Sigmoid colon (tissue), 7 donors: ENCODE measurements around the gene PLCD3. TPM values are rescaled to one million over a fixed set of nuclear protein-coding genes. Genes with fewer than 3 reads are reported as not detected.

Experiments
- DNase-seq: peaks from one replicate; pipeline ENCODE4 v3.0.0-alpha.2; 2019
- H3K27ac ChIP-seq, 4 donors: fragments of 200-600 bp; sonication (generic); one replicate each; pipeline ENCODE4 v1.5.1; 2016 to 2019; ENCODE audit warnings: mild to moderate bottlenecking in 1 of 4
- H3K27me3 ChIP-seq, 3 donors: fragments of 200-600 bp; sonication (generic); one replicate each; pipeline ENCODE4 v1.5.1; 2019; ENCODE audit warnings: mild to moderate bottlenecking in 1 of 3
- H3K36me3 ChIP-seq, 4 donors: fragments of 200-600 bp; sonication (generic); one replicate each; pipeline ENCODE4 v1.5.1; 2016 to 2019
- H3K4me1 ChIP-seq, 4 donors: fragments of 200-600 bp; sonication (generic); one replicate each; pipeline ENCODE4 v1.5.1; 2017 to 2019
- H3K4me3 ChIP-seq, 4 donors: fragments of 200-600 bp; sonication (generic); one replicate each; pipeline ENCODE4 v1.5.1; 2017 to 2019; ENCODE audit warnings: mild to moderate bottlenecking in 2 of 4, moderate library complexity in 1 of 4
- H3K9me3 ChIP-seq, 4 donors: fragments of 200-600 bp in 3 of 4; sonication (generic) in 3 of 4; one replicate each; pipeline versions ENCODE4 v1.5.1 to v1.6.1; 2013 to 2019
- EP300 ChIP-seq, 4 donors: sonication (generic); formaldehyde crosslinking; IDR thresholded peaks; one replicate each; pipeline ENCODE4 v1.6.1; 2017; ENCODE audit warnings: antibody characterized with exemption in 4 of 4
- POLR2A ChIP-seq, 2 donors: fragments of 450-650 bp; IDR thresholded peaks; one replicate each; pipeline ENCODE4 v1.6.1; 2016; ENCODE audit warnings: antibody characterized with exemption in 2 of 2, mild to moderate bottlenecking in 2 of 2, moderate library complexity in 2 of 2
- POLR2AphosphoS5 ChIP-seq, 4 donors: sonication (generic); formaldehyde crosslinking; IDR thresholded peaks; one replicate each; pipeline ENCODE4 v1.6.1; 2017; ENCODE audit warnings: antibody characterized with exemption in 4 of 4
- WGBS, 2 donors: extraction: QIAGEN DNeasy Blood & Tissue Kit; methylation state at CpG; one replicate each; pipeline ENCODE4 v1.1.7; 2013; 5-methylcytosine and 5-hydroxymethylcytosine counted together
- intact Hi-C: fragments of 100-400 bp; cut with DNase I; formaldehyde crosslinking; loops from one replicate; pipeline ENCODE4 v1.15.1; 2023
- polyA plus RNA-seq, 3 donors: library from polyadenylated mRNA; stranded (reverse); fragments of 200-250 nt; gene quantifications; one replicate each; pipeline ENCODE4 v1.2.3, GENCODE V29; 2013
- total RNA-seq, 4 donors: library from RNA; depleted of rRNA; stranded (reverse); fragments of >200 nt; gene quantifications; one replicate each; pipeline ENCODE4 v1.1.0, GENCODE V29; 2016
- TF ChIP-seq, protein P1 (sequence below), 4 experiments: fragments of 450-650 bp in 3 of 4; fragments of 200-600 bp in 1 of 4; IDR thresholded peaks; one replicate each; pipeline ENCODE4 v1.5.1; 2016 to 2019; ENCODE audit warnings: antibody characterized with exemption in 4 of 4, mild to moderate bottlenecking in 3 of 4, moderate library complexity in 2 of 4
- donor health status: healthy with polysubstance abuse.
- donor health status: Bipolar disorder and iron deficiency.
- donor health status: healthy.

PLCD3 gene
- total and polyA plus RNA-seq, 7 donors, result 27.4 to 274 (median 45.7) TPM

DNA sequence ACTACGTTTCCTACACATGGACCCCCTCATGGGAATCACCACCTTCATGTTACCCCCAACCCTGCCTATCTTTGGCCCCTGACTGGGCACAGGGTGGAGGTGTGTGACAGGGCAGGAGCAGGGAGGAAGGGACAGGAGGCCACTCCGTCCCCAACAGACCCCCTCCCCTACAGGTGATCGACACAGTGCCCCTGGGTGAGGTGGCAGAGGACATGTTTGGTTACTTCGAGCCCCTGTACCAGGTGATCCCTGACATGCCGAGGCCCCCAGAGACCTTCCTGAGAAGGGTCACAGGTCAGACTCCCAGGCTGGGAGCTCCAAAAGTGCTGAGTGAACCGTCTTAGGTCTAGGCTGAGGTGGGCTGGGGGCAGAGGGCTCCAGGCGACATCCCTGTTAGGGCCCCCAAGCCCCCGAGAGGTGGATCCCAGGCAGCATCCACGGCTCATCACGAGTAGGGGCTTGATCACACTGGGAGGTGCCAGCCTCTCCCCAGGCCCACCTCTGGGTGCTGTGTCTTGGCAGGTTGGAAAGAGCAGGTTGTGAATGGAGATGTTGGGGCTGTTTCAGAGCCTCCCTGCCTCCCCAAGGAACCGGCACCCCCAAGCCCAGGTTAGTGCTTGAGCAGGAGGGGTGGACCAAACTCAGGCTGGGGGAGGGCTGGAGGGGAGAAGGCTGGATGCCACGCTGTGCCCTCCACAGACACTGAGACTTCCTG, 4.7 kb upstream of the PLCD3 start:
- H3K4me1 ChIP-seq, result peaks cover 0 to 24% (median 16%) of the 10 kb centered on the region in 4 donors
- intact Hi-C loops, result no loop called here
- WGBS, 2 donors, result 76 to 91% methylated on average over 12 of the region's 12 CpGs
- no peaks in the 10 kb centered on the region for H3K9me3 ChIP-seq
- peaks cover 0 to 12% (median 0%) of the 10 kb centered on the region in 4 donors for H3K36me3 ChIP-seq
- DNase-seq, result no peak
- no peaks in the 10 kb centered on the region for H3K27me3 ChIP-seq
- peak overlapping the region in 3 of 4 donors; percentile 26 to 87 (median 84) for H3K27ac ChIP-seq
- TF ChIP-seq, protein P1, sequence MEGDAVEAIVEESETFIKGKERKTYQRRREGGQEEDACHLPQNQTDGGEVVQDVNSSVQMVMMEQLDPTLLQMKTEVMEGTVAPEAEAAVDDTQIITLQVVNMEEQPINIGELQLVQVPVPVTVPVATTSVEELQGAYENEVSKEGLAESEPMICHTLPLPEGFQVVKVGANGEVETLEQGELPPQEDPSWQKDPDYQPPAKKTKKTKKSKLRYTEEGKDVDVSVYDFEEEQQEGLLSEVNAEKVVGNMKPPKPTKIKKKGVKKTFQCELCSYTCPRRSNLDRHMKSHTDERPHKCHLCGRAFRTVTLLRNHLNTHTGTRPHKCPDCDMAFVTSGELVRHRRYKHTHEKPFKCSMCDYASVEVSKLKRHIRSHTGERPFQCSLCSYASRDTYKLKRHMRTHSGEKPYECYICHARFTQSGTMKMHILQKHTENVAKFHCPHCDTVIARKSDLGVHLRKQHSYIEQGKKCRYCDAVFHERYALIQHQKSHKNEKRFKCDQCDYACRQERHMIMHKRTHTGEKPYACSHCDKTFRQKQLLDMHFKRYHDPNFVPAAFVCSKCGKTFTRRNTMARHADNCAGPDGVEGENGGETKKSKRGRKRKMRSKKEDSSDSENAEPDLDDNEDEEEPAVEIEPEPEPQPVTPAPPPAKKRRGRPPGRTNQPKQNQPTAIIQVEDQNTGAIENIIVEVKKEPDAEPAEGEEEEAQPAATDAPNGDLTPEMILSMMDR (IDR thresholded peaks at IDR 0.05), result no peak
- TF ChIP-seq POLR2AphosphoS5 (IDR thresholded peaks at IDR 0.05) (no peak), POLR2A (IDR thresholded peaks at IDR 0.05) (no peak), EP300 (IDR thresholded peaks at IDR 0.05) (no peak)
- H3K4me3 ChIP-seq, result no peak overlapping the region

DNA sequence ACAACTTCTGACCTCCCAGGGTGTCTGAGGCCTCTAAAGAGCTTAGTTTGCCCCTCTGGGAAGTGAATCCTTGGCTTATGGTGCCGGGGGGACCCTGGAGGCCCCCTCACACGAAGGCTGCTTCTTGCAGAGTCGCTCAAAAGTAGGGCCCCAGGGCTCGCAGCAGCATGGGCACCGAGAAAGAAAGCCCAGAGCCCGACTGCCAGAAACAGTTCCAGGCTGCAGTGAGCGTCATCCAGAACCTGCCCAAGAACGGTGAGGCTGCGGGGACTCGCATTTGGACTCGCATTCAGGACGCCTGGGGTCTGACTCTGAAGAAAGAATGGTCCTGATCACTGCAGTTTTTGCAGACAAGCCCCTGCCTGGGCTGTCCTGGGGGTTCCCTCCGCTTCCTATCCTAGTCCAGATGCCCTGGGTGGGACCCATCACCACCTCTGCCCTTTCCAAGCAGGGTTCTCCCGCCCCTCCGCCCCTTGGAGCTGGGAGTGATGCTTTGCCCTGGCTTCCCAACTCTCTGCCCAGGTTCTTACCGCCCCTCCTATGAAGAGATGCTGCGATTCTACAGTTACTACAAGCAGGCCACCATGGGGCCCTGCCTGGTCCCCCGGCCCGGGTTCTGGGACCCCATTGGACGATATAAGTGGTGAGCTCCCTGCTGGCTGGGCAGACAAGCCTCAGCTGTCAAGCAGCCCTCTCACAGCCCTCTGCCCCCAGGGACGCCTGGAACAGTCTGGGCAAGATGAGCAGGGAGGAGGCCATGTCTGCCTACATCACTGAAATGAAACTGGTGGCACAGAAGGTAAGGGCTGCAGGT, 3.9 kb upstream of the PLCD3 start:
- TF ChIP-seq, protein P1 (IDR thresholded peaks at IDR 0.05), result no peak
- TF ChIP-seq POLR2AphosphoS5 (IDR thresholded peaks at IDR 0.05), result no peak
- TF ChIP-seq POLR2A (IDR thresholded peaks at IDR 0.05), result no peak
- TF ChIP-seq EP300 (IDR thresholded peaks at IDR 0.05), result no peak
- no peaks in the 10 kb centered on the region for H3K27me3 ChIP-seq
- DNase-seq, result no peak
- peaks cover 0 to 12% (median 0%) of the 10 kb centered on the region in 4 donors for H3K36me3 ChIP-seq
- intact Hi-C loops, result loop anchor here (1.0 kb wide), 1 partner anchor 61 kb away; no protein-coding TSS in a partner anchor
- peak overlapping the region; percentile 84 to 89 (median 88) for H3K27ac ChIP-seq
- peak overlapping the region; percentile 58 to 72 (median 61) for H3K4me3 ChIP-seq
- peaks cover 0 to 31% (median 21%) of the 10 kb centered on the region in 4 donors for H3K4me1 ChIP-seq
- 35 to 60% methylated on average over 21 of the region's 21 CpGs for WGBS, 2 donors
- H3K9me3 ChIP-seq, result no peaks in the 10 kb centered on the region

DNA sequence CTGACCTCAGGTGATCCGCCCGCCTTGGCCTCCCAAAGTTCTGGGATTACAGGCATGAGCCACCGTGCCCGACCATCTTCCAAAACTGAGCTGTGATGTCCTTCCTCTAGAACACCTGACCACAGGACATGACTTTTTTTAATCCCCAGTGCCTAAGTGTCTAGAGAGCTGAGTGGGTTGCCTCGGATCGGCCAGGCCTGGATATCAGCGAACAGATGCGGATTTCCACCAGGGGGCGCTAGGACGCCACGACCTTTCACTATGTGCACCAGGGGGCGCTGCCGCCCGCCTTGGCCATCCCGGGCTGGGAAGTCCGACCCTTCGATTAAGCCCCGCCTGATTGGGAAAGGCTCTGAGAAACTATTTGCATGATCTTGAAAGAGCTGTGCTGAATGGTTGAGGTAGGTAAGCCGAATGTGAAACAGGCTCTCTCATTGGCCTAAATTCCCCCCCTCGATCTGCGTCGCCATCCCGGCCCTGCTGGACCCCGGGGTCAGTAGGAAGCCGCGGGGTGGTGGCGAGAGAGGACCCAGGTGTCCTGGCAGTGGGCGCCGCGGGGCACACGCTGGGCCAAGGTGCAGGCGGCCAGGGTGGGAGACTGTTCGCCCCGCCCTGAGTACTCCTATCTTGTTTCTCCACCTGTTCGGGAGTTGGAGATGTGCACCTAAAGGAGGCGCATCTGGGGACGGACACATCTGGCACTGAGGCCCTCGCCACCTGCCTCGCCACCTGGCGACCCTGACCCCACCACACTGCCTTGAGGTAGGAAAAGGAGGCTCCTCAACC, 3.1 kb upstream of the PLCD3 start, which contains the start of gene ACBD4:
Gene ACBD4 (plus strand): TSS at position 496 of the 786 bp plus-strand sequence. CDS start 458 bp downstream, outside the sequence.
- DNase-seq, result peak; percentile 98
- Histone ChIP-seq H3K36me3 (peaks cover 0 to 12% (median 0%) of the 10 kb centered on the region in 4 donors), H3K4me1 (peaks cover 0 to 39% (median 29%) of the 10 kb centered on the region in 4 donors), H3K4me3 (peak within 1 kb of the TSS; percentile 58 to 72 (median 61)), H3K27ac (peak within 1 kb of the TSS; percentile 84 to 89 (median 88)), H3K27me3 (no peaks in the 10 kb centered on the region), H3K9me3 (no peaks in the 10 kb centered on the region)
- 5 to 6% methylated on average over 40 of the region's 40 CpGs for WGBS, 2 donors
- intact Hi-C loops, result loop anchor here (1.0 kb wide), 1 partner anchor 62 kb away; no protein-coding TSS in a partner anchor
- TF ChIP-seq POLR2A (IDR thresholded peaks at IDR 0.05) (peak; percentile 63 to 85), EP300 (IDR thresholded peaks at IDR 0.05) (no peak), POLR2AphosphoS5 (IDR thresholded peaks at IDR 0.05) (peak; percentile 52 to 91 (median 78))
- TF ChIP-seq, protein P1 (IDR thresholded peaks at IDR 0.05), result peak; percentile 99 to 100 (median 100)
